Occipital lobe (tissue), 2 donors: Measurements from ENCODE around the gene MARCHF7. TPM values are rescaled to one million over a fixed set of nuclear protein-coding genes. Genes with fewer than 3 reads are reported as not detected.
A peak's percentile ranks its signal among the peaks of the same experiment; 100 is the strongest.
"Not testable (repeated sequence)": the region's sequence is repeated elsewhere in the genome, so short reads cannot be mapped to it uniquely, and the experiment has no call there.

Source experiments
- DNase-seq: peaks from one replicate; lab custom pipeline; 2025; lab: John Stamatoyannopoulos, UW
- total RNA-seq: library from RNA; depleted of rRNA; stranded (reverse); fragments of >200 nt; gene quantifications from one replicate; pipeline ENCODE4 v1.2.3, GENCODE V29; 2014

MARCHF7 gene, protein sequence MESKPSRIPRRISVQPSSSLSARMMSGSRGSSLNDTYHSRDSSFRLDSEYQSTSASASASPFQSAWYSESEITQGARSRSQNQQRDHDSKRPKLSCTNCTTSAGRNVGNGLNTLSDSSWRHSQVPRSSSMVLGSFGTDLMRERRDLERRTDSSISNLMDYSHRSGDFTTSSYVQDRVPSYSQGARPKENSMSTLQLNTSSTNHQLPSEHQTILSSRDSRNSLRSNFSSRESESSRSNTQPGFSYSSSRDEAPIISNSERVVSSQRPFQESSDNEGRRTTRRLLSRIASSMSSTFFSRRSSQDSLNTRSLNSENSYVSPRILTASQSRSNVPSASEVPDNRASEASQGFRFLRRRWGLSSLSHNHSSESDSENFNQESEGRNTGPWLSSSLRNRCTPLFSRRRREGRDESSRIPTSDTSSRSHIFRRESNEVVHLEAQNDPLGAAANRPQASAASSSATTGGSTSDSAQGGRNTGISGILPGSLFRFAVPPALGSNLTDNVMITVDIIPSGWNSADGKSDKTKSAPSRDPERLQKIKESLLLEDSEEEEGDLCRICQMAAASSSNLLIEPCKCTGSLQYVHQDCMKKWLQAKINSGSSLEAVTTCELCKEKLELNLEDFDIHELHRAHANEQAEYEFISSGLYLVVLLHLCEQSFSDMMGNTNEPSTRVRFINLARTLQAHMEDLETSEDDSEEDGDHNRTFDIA
- total RNA-seq, result 168 TPM

DNA sequence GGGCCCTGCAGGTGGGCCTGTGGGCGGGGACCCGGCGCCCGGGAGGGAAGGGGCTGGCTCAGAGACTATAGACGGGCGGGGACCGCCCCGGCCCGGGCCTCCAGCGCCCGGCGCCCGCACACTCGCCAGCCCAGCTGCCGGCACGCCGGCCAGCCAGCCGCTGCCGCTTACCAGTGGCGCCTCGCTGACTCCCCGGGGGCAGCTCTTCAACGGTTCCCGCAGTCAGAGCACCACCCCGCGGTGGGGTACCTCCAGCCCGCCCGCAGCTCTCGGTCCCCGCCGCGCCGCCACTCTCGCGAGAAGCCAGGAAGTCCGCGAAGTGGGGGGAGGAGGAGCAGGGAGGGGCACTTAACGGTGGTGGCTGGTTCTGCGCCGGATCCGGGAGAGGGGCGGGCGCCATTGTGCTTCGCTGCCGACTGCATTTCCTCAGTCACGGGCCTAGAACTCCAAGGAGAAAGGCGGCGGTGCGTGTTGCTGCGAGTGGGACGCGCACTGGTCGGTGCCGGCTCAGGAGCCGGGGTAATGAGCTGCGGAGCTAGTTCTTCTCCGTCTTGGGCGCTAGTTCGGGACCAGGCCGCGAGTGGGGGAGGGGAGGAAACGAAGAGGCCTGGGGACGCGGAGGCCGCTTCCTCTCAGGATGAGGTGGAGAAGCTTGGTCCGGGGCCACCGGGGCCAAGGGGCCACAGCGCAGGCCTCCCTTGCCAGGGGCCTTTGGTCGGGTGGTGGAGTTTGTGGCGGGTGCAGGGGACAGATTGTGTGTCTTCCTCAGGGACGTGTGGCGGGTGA lies at the start of gene MARCHF7:
Gene MARCHF7, plus strand, starts transcription at position 364 of the 786 bp plus-strand sequence. CDS start 16,517 bp downstream, outside the sequence.
- DNase-seq, result peak; percentile 92

DNA sequence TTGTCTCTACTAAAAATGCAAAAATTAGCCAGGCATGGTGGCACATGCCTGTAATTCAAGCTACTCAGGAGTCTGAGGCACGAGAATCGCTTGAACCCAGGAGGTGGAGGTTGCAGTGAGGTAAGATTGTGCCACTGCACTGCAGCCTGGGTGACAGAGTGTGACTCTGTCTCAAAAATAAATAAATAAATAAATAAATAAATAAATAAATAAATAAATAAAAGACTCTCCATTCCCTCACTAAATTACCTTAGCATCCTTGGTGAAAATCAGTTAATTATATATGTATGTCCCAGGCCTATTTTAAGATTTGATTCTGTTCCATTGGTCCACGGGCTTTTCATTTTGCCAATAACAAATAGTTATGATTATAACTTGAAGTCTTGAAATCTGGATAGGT lies 44.9 kb upstream of the MARCHF7 start:
- DNase-seq, result not testable (repeated sequence)

DNA sequence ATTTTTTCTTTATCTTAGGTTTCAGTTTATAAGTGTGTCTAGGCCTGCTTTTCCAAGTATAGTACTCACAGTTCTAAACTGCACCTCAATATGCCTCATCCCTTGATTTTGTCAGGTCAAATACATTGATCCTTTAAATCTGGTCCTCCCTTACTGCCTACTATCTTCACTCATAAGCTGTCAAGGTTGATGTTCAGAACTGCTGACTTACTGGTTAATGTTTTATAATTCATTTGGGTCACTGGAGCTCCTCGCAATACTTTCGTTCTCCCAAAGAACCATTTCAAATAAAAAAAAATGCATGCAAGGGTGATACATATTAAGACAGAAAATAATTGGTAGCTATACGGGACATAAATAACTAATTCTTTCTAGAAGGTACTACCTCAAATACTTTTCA lies 41.3 kb upstream of the MARCHF7 start:
- DNase-seq, result no peak

DNA sequence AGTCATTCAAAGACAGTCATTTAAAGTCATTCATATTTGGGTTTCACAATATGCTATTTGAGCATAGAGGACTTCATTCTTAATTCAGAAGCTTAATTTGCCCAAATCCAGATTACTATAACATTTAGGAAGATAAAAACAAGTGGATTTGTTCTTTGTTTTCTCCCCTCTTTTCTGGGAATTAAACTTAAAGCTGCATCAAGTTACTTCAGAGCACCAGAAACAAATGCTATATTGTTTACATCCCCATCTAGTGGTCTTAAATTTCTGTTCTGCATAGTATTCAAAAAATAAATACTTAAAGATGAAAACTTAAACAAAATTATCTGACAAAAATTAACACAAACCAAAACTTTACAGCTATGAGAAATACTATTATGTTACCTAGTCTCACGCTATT lies 34.7 kb upstream of the MARCHF7 start:
- DNase-seq, result no peak

DNA sequence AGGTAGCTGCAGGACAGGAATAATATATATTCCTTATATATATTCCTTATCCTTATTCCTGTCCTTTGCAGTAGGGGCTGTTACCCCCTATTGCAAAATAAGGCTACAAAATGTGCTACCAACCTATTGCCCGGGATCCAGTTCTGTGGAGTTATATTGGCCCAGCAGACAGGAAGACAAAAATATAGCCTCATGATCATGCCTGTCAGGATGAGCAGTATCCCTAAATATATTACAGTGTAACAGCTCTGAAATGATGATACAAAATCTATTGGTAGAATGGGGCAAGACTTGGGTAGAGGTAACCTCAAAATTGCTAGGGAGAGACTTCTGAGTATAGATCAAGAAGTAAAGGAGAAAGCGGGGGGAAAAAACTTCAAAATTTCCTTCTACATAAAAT lies 31.6 kb upstream of the MARCHF7 start:
- DNase-seq, result no peak

DNA sequence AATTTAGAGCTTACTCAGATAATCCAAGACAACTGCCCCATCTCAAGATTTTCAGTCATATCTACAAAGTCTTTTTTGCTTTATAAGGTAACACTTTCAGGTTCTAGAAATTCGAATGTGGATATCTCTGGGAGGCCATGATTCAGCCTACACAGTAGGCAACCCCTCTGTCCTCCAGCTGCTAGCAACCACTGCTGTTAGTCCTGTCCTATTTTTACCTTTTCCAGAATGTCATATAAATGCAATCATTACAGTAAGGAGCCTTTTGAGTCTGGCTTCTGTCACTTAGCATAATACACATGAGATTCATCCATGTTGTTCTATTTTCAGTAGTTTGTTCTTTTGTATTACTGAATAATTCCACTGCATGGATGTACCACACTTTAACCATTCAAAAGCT lies 28.5 kb upstream of the MARCHF7 start:
- no peak for DNase-seq

DNA sequence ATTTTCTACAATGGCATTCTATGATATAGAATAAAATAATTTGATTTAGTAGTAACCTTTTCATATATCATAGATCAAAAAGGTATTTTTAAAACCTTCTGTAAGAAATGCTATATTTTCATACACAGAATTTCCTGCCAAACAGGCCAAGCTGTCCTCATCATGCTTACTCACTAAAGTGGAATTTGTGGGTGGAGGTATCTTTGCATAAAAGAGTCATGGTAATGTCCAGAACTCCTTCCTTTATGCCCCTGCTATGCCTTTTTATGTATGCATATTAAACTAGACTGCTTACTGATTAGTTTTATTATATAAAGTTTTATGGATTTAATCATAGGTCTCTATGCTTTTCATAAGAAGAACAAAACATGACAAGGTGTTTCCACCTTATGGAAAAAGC lies 27.5 kb upstream of the MARCHF7 start:
- no peak for DNase-seq

DNA sequence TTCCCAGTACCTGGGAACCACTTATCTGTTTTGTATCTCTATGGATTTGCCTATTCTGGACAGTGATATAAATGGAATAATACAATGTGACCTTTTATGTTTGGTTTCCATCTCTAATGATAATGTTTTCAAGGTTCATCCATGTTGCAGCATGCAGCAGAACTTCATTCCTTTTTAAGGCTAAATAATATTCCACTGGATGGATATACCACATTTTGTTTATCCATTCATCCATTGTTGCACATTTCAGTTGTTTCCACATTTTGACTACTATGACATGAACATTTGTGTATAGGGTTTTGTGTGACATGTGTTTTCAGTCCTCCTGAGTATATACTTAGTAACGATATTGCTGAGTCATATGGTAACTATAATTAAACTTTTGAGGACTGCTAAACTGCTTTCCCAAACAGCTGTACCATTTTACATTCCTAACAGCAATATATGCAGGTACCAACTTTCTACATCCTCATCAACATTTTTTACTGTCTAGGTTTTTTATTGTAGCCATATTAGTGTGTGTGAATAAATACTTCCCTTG lies 17.7 kb upstream of the MARCHF7 start:
- no peak for DNase-seq

DNA sequence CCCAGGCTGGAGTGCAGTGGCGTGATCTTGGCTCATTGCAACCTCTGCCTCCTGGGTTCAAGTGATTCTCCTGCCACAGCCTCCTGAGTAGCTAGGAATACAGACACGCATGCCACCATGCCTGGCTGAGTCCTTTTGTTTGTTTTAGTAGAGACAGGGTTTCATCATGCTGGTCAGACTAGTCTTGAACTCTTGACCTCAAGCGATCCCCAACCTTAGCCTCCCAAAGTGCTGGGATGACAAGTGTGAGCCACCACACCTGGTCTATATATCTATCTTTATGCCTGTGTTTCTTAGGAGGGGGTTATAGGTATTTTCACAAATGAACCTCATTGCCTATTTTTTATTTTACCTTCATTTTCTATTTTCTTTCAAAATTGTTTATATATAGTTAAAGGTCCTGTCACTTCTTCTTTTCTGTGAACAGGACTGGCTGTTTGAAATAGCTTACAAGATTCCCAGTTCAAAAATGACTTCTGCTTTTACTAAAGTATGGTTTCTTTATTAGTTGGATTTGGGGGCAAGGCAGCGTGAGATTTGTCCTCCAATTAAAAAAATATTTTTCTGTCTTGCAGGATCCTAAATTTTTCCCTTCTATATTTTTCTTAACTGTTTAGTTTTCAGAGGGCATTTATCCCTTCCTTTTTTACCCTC lies 16.4 kb upstream of the MARCHF7 start:
- DNase-seq, result no peak

DNA sequence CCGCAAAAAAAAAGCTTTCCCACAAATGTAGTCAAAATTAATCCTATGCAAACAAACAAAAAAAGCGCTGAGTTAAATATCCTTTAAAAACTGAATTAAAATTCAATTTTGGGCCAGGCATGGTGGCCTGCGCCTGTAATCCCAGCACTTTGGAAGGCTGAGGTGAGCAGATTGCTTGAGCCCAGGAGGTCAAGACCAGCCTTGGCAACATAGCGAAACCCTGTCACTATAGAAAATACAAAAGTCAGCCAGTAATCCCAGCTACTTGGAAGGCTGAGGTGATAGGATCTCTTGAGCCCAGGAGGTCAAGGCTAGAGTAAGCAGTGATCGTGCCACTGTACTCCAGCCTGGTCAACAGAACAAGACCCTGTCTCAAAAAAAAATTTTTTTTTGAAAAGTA lies 8.8 kb upstream of the MARCHF7 start:
- DNase-seq, result no peak

DNA sequence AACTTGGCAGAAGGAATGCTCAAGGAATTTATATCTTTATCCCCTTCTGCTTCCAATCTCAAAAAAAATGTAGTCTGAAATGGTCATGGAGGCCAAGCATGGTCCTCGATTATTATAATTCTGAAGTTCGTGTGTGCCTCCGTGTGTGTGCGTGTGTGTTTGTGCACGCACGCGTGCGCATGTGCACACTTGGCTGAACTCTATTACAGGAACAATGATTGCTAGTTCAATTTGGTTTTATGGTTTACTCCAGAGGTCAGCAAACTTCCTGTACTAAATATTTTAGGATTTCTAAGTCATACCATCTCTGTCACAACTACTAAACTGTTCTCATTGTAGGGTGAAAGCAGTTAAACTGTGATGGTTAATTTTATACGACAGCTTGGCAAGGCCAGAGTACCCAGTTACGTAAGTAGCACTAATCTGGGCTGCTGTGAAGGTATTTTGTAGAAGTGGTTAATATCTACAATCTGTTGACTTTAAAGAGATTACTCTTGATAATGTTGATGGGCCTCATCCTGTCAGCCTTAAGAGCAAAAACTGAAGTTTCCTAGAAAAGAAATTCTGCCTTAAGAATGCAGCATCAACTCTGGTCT lies 5.8 kb upstream of the MARCHF7 start:
- no peak for DNase-seq

DNA sequence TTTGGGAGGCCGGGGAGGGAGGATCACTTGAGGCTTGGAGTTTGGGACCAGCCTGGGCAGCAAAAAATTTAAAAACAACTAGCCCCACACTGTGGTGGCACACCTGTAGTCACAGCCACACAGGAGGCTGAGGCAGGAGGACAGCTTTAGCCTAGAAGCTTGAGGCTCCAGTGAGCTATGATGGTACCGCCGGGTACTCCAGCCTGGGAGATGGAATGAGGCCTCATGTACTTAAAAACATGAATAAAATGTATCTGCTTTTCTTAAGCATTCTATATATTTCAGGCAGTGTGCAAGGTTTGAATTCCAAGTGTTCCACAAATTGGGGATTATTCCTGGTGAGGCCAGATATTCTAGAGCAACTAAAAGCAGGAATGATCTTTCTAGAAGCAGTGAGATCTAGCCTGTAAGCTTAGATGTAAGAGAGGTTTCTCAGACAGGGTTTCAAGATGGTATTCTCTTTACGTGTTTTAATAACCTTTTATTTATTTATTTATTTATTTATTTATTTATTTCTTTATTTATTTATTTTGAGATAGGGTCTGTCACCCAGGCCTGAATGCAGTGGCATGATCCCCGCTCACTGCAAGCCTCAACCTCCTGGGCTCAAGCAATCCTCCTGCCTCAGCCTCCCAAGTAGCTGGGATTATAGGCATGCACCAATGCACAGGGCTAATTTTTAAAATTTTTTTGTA lies 4.1 kb upstream of the MARCHF7 start:
- DNase-seq, result no peak

DNA sequence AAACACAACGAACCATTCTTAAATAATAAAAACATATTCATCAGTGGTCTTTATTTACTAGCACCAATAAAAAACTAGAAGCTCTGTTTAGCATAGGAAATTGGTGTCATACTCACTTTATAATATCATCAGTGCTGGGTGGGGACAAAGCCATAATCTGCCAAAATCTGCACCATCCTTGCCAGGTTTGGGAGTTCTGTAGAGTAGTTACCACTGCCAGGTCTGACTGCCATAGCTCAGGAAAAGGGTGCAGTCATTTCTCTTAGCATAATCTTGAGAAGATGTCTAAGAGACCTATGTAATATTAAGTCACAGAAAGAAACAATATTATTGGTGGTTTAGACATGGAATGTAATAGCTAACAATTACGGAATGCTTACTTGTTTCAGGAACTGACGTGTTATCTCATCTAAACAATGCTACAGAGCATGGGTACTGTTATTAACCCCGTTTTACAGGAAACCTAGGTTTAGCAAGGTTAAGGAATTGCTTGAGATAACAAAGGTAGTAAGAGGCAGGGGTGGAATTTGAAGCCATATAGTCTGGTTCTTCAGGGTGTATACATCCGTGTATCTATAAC lies 1.6 kb upstream of the MARCHF7 start:
- DNase-seq, result no peak

DNA sequence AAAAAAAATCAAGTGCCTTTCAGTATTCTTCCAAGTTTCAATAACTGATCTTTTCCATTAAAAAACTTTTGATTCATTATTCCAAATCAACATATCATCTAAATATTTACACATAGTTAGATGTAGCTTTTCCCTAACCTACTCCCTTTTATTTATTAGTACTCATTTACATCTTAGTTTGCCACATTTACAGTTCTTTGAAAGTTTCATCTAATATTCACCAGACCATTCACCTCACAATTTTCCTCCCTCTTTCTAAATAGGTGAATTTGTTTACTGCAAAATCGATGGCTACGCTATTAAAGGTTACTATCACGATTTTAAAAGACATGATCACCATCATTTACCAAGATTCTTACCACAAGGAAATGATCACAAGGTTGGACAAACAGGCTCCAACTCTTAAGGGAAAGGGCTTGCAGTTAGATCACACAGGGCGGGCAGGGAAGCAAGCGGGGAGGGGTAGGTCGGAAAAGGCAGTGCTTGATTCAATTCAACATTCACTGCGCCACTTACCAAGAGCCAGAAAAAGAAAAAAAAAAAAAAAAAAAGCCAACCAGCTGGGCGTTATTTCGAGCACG lies 654 bp upstream of the MARCHF7 start:
- no peak for DNase-seq

DNA sequence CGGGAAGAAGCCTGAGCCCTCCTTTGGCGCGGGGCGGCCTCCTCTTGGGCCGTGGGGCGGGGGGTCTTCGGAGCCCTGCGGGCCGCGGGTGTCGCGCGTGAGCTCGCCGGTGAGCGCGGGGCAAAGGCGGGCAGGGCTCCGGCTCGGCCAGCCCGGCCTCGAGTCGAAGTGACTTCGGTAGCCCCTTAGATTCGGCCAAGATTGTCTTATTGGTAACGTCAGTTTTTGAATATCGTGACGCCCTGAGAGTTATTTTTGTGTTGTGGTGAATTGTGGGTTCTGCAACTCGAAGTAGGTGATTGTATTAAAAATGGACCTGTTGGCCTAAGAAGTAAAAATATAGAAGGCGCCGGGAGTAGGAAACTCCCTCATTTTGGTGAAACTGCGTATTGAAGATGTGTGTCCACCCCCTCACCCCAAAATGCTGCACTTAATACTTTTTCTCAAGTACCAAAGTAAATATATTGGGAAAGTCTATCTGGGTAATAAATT lies 669 bp downstream of the MARCHF7 start:
- DNase-seq, result no peak

DNA sequence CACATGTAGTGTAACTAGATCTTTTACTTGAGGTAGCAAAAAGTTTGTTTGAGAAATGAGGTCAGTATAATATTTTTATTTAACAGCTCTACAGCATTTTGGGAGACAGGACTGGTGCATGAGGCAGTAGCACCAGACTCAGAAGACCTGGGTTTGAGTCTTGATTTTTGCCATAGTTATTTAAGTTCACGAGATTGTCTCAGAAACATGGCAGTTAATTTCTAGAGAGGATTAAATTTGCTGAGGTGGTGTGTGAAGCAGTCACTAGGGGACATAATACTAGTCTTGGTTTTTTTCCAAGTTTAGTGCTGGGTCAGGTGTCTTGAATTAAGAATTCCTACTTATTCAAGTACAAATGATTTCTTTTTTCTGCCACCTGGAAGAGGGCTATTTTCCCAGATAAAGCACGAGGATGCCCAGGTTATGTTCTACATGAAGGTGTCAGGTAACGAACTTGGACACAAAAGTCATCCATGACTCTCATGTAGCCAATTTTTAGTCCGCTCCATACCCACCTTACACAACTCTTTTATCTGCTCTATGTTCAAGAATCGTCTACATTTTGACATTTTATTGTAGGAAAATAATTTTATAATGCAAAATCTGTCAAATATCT lies 1.4 kb downstream of the MARCHF7 start:
- DNase-seq, result no peak

DNA sequence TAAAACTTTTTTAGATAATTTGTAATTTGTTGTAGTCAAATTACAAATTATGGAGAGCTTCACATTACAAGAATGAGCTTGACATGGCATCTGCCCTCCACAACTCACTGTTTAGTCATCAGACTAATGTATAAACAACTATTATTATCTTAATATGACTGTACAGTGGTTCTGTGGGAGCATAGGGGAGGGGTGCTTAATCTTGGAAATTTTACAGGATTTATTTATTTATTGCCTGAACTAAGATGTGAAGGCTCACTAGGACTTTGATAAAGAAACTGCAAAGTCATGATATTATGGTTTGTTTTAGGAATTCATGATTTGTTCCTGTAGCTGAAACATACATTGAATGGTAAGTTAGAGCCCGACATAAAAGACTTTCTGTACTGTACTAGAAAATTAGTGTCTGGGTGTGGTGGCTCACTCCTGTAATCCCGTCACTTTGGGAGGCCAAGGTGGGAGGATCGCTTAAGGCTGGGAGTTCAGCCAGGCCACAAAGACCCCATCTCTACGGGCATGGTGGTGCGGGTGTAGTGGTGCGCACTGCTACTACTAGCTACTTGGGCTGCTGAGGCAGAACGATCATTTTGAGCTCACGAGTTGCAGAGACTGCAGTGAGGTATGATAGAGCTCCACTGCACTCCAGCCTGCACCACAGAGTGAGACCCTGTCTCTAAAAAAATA lies 2.1 kb downstream of the MARCHF7 start:
- DNase-seq, result no peak

DNA sequence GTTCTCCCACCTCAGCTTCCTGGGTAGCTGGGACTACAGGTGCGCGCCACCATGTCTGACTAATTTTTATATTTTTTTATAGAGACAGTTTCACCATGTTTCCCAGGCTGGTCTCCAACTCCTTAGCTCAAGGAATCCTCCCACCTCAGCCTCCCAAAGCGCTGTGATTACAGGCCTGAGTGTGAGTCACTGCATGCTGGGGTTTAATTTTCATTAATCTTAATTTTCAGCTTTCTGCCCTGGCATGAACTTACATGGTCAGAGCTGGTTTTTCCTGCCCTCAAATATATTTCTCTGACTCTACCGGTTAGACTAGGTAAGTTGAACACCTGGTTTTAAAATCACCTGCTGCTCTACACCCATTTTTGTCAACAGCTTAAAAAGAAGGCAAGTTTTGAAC lies 3.1 kb downstream of the MARCHF7 start:
- DNase-seq, result no peak
